ENCODE data around the gene PRAME.

DNA sequence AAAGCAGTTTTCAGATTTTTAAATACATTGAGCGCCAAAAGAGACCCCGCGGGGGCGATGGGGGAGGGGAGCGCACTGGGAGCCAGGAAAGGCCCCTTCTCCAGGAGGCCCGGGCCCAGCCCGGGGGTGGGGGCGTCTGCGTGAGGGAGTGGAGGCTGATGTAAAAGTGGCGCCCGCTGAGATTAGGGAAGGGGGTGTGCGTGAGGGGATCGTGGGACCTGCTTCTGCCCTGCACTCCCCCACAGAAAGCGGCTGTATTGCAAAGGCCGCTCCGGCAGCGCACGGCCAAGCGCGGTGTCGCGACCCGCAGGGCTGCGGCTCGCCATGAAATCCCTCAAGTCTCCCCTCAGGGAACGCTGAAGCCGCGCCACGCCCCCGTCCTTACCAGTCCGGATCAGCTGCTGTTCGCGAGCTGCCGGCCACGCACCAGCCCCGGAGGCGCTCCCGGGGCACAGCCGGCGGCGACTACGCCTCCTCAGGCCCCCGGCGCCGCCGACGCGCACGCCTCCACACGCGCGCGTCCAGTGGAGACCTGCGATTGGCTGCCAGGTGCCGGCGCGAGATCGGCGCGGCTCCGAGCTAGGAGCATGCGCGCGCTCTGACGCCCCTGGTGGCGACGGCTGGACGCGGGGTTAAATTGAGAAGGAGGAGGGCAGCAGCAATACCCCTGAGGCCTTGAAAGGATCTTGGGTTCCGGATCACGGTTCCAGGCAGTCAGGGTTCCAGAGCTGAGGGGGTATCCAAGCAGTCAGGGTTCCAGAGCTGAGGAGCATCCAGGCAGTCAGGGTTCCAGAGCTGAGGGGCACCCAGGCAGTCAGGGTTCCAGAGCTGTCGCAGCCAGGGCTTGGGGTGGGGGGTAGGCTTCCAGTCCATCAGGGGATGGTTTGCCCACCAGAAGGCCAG lies 50.5 kb downstream of the PRAME start, which contains the start of gene ZNF280B:
- TF ChIP-seq EZH2 (IDR thresholded peaks at IDR 0.05) (no peak), CTCF (IDR thresholded peaks at IDR 0.05) (peak; percentile 81)

Data from neural progenitor cell (in vitro differentiated cells).